Activated B cell treated with CpG ODN at 0.5 μM for 24 hours (primary cell): ENCODE data around the gene PHC2. TPM values are rescaled to one million over a fixed set of nuclear protein-coding genes. Genes with fewer than 3 reads are reported as not detected.

Experiments
- ATAC-seq: fragments of 200-7000 bp; cut with Tn5 transposase; one replicate; pipeline ENCODE4 v1.10.0; 2021; ENCODE audit warnings: low read depth, mild to moderate bottlenecking, moderate library complexity
- CTCF ChIA-PET: fragments of 350-600 bp; sonication (Branson Sonifier 250); formaldehyde crosslinking; loops from one replicate; lab custom pipeline; 2021; ENCODE audit warnings: antibody characterized with exemption; lab: Charles Lee
- POLR2A ChIA-PET: fragments of 350-600 bp; sonication (Branson Sonifier 250); formaldehyde crosslinking; loops from one replicate; lab custom pipeline; 2021; ENCODE audit warnings: antibody characterized with exemption; lab: Charles Lee
- DNase-seq: peaks from one replicate; pipeline ENCODE4 v3.0.0; 2022
- H3K27ac Mint-ChIP-seq: one replicate; pipeline ENCODE4 v1.8.0; 2020; ENCODE audit warnings: mixed read lengths
- H3K27me3 Mint-ChIP-seq: one replicate; pipeline ENCODE4 v1.8.0; 2021; ENCODE audit warnings: mixed read lengths
- H3K36me3 Mint-ChIP-seq: one replicate; pipeline ENCODE4 v1.8.0; 2021; ENCODE audit warnings: low read depth, mixed read lengths
- H3K4me1 Mint-ChIP-seq: one replicate; pipeline ENCODE4 v1.8.0; 2021; ENCODE audit warnings: mixed read lengths
- H3K4me3 Mint-ChIP-seq: one replicate; pipeline ENCODE4 v1.8.0; 2020; ENCODE audit warnings: mild to moderate bottlenecking, mixed read lengths
- H3K9me3 Mint-ChIP-seq: one replicate; pipeline ENCODE4 v1.8.0; 2020; ENCODE audit warnings: mixed read lengths
- CTCF ChIP-seq: fragments of 200-600 bp; IDR thresholded peaks from one replicate; pipeline ENCODE4 v1.8.0; 2022; ENCODE audit warnings: antibody characterized with exemption, mild to moderate bottlenecking
- intact Hi-C: fragments of 100-400 bp; cut with micrococcal nuclease; formaldehyde crosslinking; loops from one replicate; pipeline ENCODE4 v1.15.1; 2024
- total RNA-seq: library from RNA; stranded (reverse); gene quantifications from 2 replicates; pipeline ENCODE4 v1.2.3, GENCODE V29; 2022

The PHC2 gene
- total RNA-seq, 1 donor from 2014 or later, result 16.4 TPM

DNA sequence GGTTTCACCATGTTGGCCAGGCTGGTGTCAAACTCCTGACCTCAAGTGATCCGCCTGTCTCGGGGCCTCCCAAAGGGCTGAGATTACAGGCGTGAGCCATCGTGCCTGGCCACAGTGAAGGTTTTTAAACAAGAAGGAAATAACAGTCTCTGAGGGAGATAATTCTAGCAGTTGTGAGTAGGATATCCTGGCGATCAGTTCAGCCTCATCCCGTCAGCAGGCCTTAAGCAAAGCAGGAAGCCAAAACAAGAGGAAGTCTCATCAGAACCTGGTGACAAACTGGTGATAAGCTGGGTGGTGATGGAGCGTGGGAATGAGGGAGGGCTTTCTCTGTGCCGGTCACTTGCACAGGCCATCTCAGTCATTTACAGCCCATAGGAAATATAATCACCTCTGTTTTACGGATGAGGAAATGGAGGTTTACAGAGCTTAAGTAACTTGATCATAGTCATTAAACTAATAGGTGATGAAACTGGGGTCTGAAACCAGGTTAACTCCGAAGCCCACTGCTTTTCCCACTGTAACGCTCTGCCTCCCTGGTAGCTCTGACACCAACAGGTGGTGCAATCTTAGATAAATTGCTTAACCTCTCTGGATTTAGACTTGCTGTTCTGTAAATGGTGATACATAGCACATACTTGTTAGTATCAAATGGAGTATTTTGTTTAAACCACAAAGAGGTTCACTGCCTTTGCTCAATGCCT is 69.2 kb downstream of the PHC2 start:
- Mint-ChIP-seq H3K36me3 (no peaks in the 10 kb centered on the region), H3K4me1 (peaks cover 3% of the 10 kb centered on the region), H3K27ac (no peak overlapping the region), H3K9me3 (no peaks in the 10 kb centered on the region), H3K4me3 (no peak overlapping the region), H3K27me3 (peaks cover 3% of the 10 kb centered on the region)
- no peak for TF ChIP-seq CTCF
- ATAC-seq (no peak), DNase-seq (no peak)
- POLR2A ChIA-PET, result no interaction called here
- intact Hi-C loops, result no loop called here
- CTCF ChIA-PET, result interaction anchor here (2.7 kb wide), 1 partner anchor 65 kb away, joined by 18 read pairs; no protein-coding TSS in a partner anchor

DNA sequence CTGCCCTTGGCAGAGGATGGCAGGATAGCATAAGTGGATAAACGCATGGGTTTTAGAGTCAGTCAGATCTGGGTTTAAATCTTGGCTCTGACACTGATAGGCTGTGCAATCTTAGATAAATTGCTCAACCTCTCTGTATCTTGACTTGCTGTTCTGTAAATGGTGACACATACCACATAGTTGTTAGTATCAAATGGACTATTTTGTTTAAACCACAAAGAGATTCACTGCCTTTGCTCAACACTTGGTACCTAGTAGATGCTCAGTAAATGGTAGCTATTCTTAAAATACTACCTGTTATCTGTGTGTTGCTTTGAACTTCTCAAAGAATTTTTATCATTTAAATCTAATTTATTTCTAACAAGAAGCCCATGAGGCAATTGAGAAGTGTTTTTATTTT is 70.5 kb downstream of the PHC2 start:
- DNase-seq, result no peak
- CTCF ChIA-PET, result interaction anchor here (0.9 to 2.7 kb wide), 2 partner anchors 64 kb away, joined by 3 to 18 read pairs; no protein-coding TSS in a partner anchor
- intact Hi-C loops, result no loop called here
- no peak for ATAC-seq
- no peaks in the 10 kb centered on the region for H3K9me3 Mint-ChIP-seq
- peaks cover 3% of the 10 kb centered on the region for H3K27me3 Mint-ChIP-seq
- peaks cover 3% of the 10 kb centered on the region for H3K4me1 Mint-ChIP-seq
- H3K27ac Mint-ChIP-seq, result no peak overlapping the region
- H3K4me3 Mint-ChIP-seq, result no peak overlapping the region
- POLR2A ChIA-PET, result no interaction called here
- TF ChIP-seq CTCF, result no peak
- no peaks in the 10 kb centered on the region for H3K36me3 Mint-ChIP-seq

DNA sequence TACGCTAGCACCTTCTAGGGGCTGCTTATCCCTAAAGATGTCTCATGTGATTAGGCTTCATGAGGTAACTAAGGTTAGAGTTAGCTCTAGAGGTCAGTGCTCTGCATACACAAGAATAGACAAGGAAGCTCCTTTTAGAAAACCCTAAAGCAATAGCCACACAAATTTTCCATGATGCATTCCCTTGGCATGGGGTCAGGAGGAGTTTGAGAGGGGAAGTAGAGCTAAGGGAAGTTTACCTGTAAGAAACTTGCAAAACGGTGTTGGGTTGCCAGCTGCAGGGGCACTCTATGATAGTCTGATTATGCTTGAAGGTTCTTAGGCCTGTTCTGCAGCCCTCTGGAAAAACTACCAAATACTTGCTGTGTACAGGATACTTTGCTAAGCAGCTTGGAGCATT is 71.0 kb downstream of the PHC2 start:
- Mint-ChIP-seq H3K36me3 (no peaks in the 10 kb centered on the region), H3K27me3 (peaks cover 3% of the 10 kb centered on the region), H3K4me3 (no peak overlapping the region), H3K9me3 (no peaks in the 10 kb centered on the region), H3K4me1 (peaks cover 3% of the 10 kb centered on the region), H3K27ac (no peak overlapping the region)
- ATAC-seq (no peak), DNase-seq (no peak)
- intact Hi-C loops, result no loop called here
- ChIA-PET CTCF (interaction anchor here (0.9 kb wide), 1 partner anchor 64 kb away, joined by 3 read pairs; no protein-coding TSS in a partner anchor), POLR2A (no interaction called here)
- TF ChIP-seq CTCF, result no peak

GRCh38 chr1:33358795-33359503 is 71.9 kb downstream of the PHC2 start:
- Mint-ChIP-seq H3K4me1 (peaks cover 3% of the 10 kb centered on the region), H3K27ac (no peak overlapping the region), H3K36me3 (no peaks in the 10 kb centered on the region), H3K4me3 (no peak overlapping the region), H3K27me3 (peaks cover 3% of the 10 kb centered on the region), H3K9me3 (no peaks in the 10 kb centered on the region)
- ChIA-PET POLR2A (no interaction called here), CTCF (interaction anchor here (1.0 kb wide), 1 partner anchor 11 kb away, joined by 3 read pairs; no protein-coding TSS in a partner anchor)
- DNase-seq (no peak), ATAC-seq (no peak)
- TF ChIP-seq CTCF, result no peak
- intact Hi-C loops, result no loop called here

- ATAC-seq (no peak), DNase-seq (no peak)
- POLR2A ChIA-PET, result no interaction called here
- H3K27me3 Mint-ChIP-seq, result peaks cover 3% of the 10 kb centered on the region
- H3K36me3 Mint-ChIP-seq, result no peaks in the 10 kb centered on the region
- no peak overlapping the region for H3K27ac Mint-ChIP-seq
- H3K9me3 Mint-ChIP-seq, result no peaks in the 10 kb centered on the region
- no peak for TF ChIP-seq CTCF
- H3K4me3 Mint-ChIP-seq, result no peak overlapping the region
- CTCF ChIA-PET, result interaction anchor here (1.0 kb wide), 1 partner anchor 12 kb away, joined by 3 read pairs; no protein-coding TSS in a partner anchor
- H3K4me1 Mint-ChIP-seq, result peaks cover 3% of the 10 kb centered on the region
- intact Hi-C loops, result no loop called here
These were observed 72.6 kb downstream of the PHC2 start for GRCh38 chr1:33358114-33358794.
